ENCODE measurements around the gene EXOC4. TPM values are rescaled to one million over a fixed set of nuclear protein-coding genes. Genes with fewer than 3 reads are reported as not detected.

EXOC4 gene
- total and polyA plus RNA-seq, 2 of the 13 experiments (the other 11 are each of a cell fraction or from before 2014, with no cell fraction given), result 22.5 to 39.0 TPM

GRCh38 chr7:133230591-133231194, 22.2 kb upstream of the EXOC4 start:
- in situ Hi-C loops (cut with HindIII; ENCODE audit: extremely low pct_ligation_motif_present, low pct_unique_long_range_greater_than_20kb) (no loop called here), intact Hi-C loops (cut with micrococcal nuclease; ENCODE audit: unreplicated experiment) (loop anchor here (10.0 kb wide), 2 partner anchors 114 to 516 kb away; no protein-coding TSS in a partner anchor)
- FAIRE-seq (no peak), ATAC-seq (peak; percentile 47; the same call in 1 of the 3 replicates), DNase-seq (ENCODE audit: low spot score) (peak; percentile 36)
- ChIA-PET CTCF (ENCODE audit: low intra/inter-chr PET ratio, low total read pairs) (interaction anchor here (1.5 kb wide), 1 partner anchor 521 kb away, joined by 4 read pairs; no protein-coding TSS in a partner anchor), POLR2A (no interaction called here)
- Histone ChIP-seq H3K4me3 (replicated peaks in 1 of 3; ENCODE audit: insufficient read depth in 1 of 3, low read depth in 2 of 3, low read length in 3 of 3) (no peak overlapping the region), H2AFZ (ENCODE audit: low read length) (no peak overlapping the region), H3K9me3 (ENCODE audit: low read length) (no peaks in the 10 kb centered on the region), H3K4me1 (ENCODE audit: insufficient read depth, low read length) (no peaks in the 10 kb centered on the region), H3K27me3 (ENCODE audit: control insufficient read depth in 1 of 2, insufficient read depth in 2 of 2, low read length in 2 of 2) (no peaks in the 10 kb centered on the region), H3K79me2 (ENCODE audit: insufficient read depth, low read length) (no peaks in the 10 kb centered on the region), H3K36me3 (replicated peaks in 1 of 2; ENCODE audit: control insufficient read depth in 1 of 2, insufficient read depth in 2 of 2, low read length in 2 of 2) (no peaks in the 10 kb centered on the region), H3K4me2 (ENCODE audit: low read depth, low read length) (no peak overlapping the region), H4K20me1 (ENCODE audit: insufficient read depth, low read length) (no peaks in the 10 kb centered on the region), H3K27ac (ENCODE audit: extremely low read length, insufficient read depth, low read length) (no peak overlapping the region), H3K9ac (ENCODE audit: insufficient read depth, low read depth, low read length) (no peak overlapping the region)
- BruUV-seq (replicated peaks), result no TSS peak
- WGBS (ENCODE audit: low lambda C conversion rate), result 10% methylated on average over 5 of the region's 5 CpGs
- TF ChIP-seq STAG1 (CRISPR knock-in tag; IDR thresholded peaks at IDR 0.05) (peak; percentile 59), CTCF (CRISPR knock-in tag; IDR thresholded peaks at IDR 0.05) (peak; percentile 56), ZNF777 (CRISPR knock-in tag; IDR thresholded peaks at IDR 0.05) (no peak), LCORL (IDR thresholded peaks at IDR 0.05) (no peak), LCORL (CRISPR knock-in tag; IDR thresholded peaks at IDR 0.05) (no peak), ELF3 (CRISPR knock-in tag; IDR thresholded peaks at IDR 0.05) (no peak), FUBP1 (CRISPR knock-in tag; IDR thresholded peaks at IDR 0.05; ENCODE audit: borderline replicate concordance) (no peak), ZNF564 (CRISPR knock-in tag; IDR thresholded peaks at IDR 0.05) (no peak), SMC3 (IDR thresholded peaks at IDR 0.05; ENCODE audit: low read length) (peak; percentile 33; the same call in 1 of the 2 replicates), ETS1 (CRISPR knock-in tag; IDR thresholded peaks at IDR 0.05) (no peak), KDM2A (CRISPR knock-in tag; IDR thresholded peaks at IDR 0.05; ENCODE audit: borderline replicate concordance, low read depth) (no peak), TIGD3 (CRISPR knock-in tag; IDR thresholded peaks at IDR 0.05; ENCODE audit: borderline replicate concordance) (no peak), HDAC2 (CRISPR knock-in tag; IDR thresholded peaks at IDR 0.05) (no peak), ZNF720 (CRISPR knock-in tag; IDR thresholded peaks at IDR 0.05) (no peak), CEBPG (CRISPR knock-in tag; IDR thresholded peaks at IDR 0.05) (no peak)
- TF ChIP-seq, protein P1, sequence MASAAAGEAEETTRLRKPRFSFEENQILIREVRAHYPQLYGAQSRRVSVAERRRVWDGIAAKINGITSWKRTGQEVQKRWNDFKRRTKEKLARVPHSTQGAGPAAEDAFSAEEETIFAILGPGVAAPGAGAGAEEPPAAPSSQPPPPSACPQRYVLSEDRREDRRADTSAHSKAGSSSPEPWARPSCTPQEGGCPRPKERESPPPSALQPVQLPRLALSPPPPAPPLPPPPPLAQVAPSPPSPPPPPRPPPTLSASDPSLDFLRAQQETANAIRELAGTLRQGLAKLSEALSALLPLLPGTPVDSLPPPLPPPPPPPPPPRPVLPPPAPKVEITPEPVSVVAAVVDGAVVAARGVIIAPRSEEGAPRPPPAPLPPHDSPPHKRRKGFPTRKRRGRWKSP (CRISPR knock-in tag; IDR thresholded peaks at IDR 0.05), result no peak
- TF ChIP-seq, protein P2, sequence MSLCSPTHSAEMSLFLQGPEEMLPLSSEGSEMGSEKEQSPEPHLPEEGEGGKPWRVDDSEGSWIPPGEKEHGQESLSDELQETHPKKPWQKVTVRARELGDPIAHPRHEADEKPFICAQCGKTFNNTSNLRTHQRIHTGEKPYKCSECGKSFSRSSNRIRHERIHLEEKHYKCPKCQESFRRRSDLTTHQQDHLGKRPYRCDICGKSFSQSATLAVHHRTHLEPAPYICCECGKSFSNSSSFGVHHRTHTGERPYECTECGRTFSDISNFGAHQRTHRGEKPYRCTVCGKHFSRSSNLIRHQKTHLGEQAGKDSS (CRISPR knock-in tag; IDR thresholded peaks at IDR 0.05; ENCODE audit: borderline replicate concordance, low read depth), result no peak

Measured in HepG2 (cell line).